MV-4-11 (cell line): ENCODE measurements around the gene NUDT2.
"Not testable (repeated sequence)": the region's sequence is repeated elsewhere in the genome, so short reads cannot be mapped to it uniquely, and the experiment has no call there.

Source experiments
- DNase-seq: peaks from one replicate; lab custom pipeline; 2025; lab: John Stamatoyannopoulos, UW

The NUDT2 gene

GRCh38 chr9:34335376-34335775 is 6.0 kb downstream of the NUDT2 start:
- no peak for DNase-seq

GRCh38 chr9:34337403-34337802 is 8.0 kb downstream of the NUDT2 start:
- no peak for DNase-seq

GRCh38 chr9:34338079-34338478 is 8.7 kb downstream of the NUDT2 start:
- not testable (repeated sequence) for DNase-seq

DNA sequence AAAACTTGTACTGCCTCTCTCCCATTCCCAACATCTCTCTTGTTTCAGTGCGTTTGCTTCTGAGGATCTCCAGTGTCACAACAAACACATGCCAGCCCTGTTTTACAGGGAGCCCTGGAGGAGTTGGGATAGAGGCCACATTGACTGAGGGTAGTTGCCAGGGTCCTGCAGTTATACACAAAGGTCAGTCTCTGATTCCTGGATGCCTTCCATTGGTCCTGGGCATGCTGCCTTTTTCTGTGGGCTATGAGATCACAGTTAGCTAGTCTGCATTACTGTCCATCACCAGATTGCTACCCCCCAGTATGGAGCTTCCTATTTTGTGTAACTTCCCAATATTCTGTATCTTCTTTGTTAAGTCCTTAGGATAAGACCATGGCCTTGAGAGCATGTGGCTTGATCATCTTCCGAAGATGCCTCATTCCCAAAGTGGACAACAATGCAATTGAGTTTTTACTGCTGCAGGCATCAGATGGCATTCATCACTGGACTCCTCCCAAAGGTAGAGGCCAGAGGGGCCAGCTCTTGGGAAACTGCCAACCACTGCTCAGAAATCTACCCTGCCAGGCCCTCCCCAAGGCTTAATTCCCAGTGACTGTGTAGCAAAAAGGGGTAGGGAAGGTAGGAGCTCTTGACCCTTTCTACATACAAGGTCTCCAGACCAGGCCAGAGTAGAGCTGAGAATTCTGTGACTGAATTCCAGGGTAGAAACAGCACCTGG is 9.5 kb downstream of the NUDT2 start:
- DNase-seq, result no peak

DNA sequence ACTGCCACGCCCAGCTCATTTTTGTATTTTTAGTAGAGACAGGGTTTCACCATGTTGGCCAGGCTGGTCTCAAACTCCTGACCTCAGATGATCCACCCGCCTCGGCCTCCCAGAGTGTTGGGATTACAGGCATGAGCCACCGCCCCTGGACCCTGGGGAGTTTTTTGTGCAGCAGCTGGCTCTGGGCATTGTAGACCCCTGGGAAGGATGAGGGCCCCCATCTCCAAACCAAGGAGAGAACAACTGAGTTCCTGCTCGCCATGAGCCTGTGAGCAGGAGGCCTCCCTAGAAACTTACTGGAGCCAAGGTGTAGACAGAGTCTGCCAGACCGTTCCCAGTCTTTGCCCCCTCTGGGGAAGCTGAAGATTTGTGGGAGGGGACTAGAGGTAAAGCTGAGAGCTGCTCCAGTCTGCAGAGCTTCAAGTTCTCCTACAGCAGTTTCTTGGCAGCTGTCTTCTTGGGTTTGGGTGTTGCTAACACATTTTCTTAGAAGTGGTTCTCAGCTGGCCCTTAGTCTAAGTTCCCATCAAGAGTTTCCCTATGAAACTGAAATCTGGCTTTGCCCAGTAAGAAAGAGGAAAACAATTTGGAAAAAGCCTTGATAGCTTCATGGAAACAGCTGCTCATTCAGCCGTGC is 12.4 kb downstream of the NUDT2 start:
- no peak for DNase-seq

- DNase-seq, result no peak
Observed at GRCh38 chr9:34343090-34343489, 13.7 kb downstream of the NUDT2 start.

GRCh38 chr9:34343605-34344004 is 14.2 kb downstream of the NUDT2 start:
- DNase-seq, result no peak

DNA sequence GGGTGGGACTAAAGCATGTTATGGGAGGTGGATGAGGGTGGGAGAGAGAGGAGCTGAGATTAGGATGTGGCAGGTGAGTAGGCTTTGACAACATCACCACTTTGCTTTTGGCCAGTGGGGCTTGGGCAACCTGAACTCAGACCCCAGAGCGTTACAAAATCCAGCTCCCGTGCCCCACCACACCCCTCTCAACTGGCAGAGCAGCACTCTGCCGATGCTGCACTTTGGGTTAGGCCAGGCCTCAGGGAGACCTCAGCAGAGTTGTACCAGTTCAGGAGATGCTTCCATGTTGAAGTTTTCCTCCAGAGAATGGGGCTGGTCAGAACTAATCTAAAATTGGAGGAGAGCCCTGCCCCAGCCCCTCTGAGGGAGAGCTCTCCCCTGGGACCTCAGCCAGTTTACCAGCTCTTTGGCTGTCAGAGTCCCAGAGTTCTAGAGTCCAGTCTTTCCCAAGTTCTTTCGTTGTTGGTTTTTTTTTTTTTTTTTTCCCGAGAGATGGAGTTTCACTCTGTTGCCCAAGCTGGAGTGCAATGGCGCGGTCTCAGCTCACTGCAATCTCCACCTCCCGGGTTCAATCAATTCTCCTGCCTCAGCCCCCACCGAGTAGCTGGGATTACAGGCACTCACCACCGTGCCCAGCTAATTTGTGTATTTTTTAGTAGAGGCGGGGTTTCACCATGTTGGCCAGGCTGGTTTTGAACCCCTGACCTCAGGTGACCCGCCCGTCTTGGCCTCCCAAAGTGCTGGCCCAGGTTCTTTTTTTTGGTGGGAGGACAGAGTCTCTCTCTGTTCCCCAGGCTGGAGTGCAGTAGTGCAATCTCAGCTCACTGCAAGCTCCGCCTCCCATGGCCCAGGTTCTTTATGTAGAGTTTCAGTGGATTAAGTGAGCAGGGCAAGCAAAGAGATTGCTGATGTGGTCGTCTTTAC is 17.8 kb downstream of the NUDT2 start:
- DNase-seq, result no peak

GRCh38 chr9:34347800-34348158 is 18.4 kb downstream of the NUDT2 start:
- no peak for DNase-seq

- no peak for DNase-seq
Observed at GRCh38 chr9:34349324-34349723, 20.0 kb downstream of the NUDT2 start.

GRCh38 chr9:34352122-34352652 is 22.8 kb downstream of the NUDT2 start:
- not testable (repeated sequence) for DNase-seq

- not testable (repeated sequence) for DNase-seq
Observed at GRCh38 chr9:34352957-34353356, 23.6 kb downstream of the NUDT2 start.

DNA sequence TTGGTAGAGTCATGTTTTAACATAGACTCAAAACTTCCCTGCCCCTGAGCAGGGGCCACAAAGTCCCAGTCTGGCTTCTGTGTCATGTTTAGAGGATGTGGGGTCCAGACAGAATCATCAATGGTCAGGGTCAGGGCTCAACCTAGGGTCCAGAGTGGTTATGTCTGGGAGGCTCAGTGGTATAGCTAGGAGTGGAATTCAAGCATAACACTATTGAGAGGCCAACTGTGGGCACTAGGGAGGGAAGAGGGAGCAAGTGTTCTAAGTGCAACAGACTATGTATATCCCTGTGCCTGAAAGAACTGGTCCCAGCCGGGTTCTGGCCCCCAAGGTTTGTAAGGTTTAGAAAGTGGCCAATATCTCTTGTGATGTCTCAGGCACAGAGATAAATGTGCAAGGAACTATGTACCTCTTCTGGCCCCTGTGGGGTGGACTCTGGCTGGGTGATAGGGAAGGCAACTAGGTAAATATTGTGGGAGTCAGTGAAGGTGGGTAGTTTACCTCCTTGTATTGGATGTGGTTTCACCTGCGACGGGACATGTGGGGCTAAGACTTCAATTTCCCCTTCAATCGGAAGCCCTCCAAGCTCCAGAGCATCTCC is 33.3 kb downstream of the NUDT2 start:
- no peak for DNase-seq

DNA sequence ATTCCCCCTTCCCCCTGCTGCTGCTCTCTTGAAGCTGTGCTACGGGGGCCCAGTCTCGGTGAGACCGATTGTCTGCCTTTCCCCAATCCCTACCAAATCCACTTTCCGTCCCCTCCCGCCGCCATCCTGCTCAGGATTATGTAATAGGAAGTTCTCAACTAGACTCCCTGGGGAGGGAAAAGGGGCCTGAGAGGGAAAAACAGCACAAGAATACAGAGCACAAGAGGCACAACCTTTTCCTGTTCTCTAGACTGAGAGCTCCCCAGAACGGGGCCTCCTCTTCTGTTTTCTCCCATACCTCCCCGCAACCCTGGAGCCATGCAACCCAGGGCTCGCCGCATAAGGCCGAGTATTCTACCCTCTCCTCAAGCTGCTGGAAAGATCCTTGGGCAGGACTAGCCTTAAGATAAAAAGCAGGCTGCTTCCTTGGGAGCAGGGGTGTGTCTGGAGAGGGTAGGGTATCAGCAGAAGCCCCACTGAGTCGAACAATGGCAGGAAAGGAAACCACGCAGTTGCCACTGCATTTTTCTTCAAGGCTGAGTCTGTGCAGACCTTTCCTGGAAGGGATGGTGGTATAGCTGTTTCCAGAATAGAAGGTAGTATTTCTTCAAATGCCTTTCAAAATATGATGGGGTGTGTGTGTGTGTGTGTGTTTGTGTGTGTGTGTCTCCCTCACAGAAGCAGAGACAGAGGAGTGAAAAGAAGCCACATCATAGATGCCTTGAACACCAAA is 34.4 kb downstream of the NUDT2 start:
- no peak for DNase-seq

DNA sequence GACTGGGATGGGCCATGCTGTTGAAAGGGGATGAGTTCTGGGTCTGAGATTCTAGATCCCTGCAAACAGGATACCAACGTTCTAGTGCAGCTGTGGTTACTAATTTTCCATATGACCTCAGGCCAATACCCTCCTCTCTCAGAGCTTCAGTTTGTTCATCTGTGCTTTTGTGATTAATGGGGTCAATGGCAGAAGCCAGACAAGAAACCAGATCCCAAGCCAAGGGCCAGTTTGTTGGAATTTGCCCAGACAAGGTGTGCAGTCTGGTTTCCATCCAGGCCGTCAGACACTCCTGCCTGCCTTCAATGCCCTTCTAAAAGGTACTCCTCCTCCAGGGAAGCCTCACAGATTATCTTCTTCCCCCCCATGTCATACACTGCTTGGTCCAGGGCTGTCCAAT is 35.9 kb downstream of the NUDT2 start:
- DNase-seq, result no peak

GRCh38 chr9:34366365-34366764 is 37.0 kb downstream of the NUDT2 start:
- no peak for DNase-seq

- not testable (repeated sequence) for DNase-seq
Observed at GRCh38 chr9:34367751-34368410, 38.5 kb downstream of the NUDT2 start.

- not testable (repeated sequence) for DNase-seq
Observed at GRCh38 chr9:34368796-34369195, 39.4 kb downstream of the NUDT2 start.

DNA sequence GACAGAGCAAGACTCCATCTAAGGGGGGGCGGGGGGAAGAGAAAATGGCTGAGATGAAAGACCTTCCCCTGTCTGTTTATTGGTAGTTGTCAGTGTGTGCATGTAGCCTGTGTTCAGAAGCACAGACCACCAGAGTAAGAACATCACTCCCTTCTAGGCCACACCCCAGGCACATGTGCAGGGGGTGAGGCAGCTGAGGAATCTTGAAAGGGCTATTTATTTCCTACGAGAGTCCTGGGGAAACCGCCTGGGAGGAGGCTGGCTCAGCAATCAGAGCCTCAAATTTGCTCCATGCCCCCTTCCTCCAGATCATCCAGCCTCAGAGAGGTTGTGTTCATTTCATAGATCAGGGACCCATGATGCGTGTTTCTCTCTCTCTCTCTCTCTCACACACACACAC is 40.3 kb downstream of the NUDT2 start:
- no peak for DNase-seq

GRCh38 chr9:34370335-34370969 is 41.1 kb downstream of the NUDT2 start:
- DNase-seq, result no peak
